Ramos (cell line): ENCODE results near the gene HNF1A.

ENCODE experiments used
- in situ Hi-C: fragments of 300-500 bp; cut with MboI; formaldehyde crosslinking; loops from one replicate; pipeline ENCODE4 v1.14.3; 2022; ENCODE audit warnings: low sequenced_read_pairs; ENCODE audit not compliant: unreplicated experiment

Gene HNF1A

GRCh38 chr12:120956579-120957300 lies 21.6 kb upstream of the HNF1A start:
- in situ Hi-C loops: no loop called here

DNA sequence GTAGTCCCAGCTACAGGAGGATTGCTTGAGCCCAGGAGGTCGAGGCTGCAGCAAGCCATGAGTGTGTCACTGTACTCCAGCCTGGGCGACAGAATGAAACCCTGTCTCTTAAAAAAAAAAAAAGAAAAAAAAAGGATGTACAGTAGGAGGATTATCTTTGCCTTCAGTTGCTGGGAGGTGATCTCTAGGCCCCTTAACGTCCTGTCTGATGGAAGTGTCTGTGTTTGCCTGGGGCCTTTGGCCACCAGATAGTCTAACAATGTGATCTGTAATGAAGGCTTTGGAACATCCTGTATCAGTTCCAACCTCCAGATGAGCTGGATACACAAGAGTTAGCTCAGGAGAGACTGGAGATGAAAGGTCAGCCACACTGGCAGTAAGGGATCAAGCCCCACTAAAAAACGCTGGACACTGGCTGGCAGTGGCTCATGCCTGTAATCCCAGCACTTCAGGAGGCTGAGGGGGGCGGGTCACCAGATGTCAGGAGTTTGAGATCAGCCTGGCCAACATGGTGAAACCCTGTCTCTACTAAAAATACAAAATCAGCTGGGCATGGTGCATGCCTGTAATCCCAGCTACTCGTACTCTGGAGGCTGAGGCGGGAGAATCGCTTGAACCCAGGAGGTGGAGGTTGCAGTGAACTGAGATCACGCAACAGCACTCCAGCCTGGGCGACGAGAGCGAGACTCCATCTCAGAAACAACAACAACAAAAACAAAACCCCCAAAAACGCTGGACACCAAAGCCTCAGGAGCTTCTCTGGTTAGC lies 19.0 kb upstream of the HNF1A start:
- in situ Hi-C loops: no loop called here

DNA sequence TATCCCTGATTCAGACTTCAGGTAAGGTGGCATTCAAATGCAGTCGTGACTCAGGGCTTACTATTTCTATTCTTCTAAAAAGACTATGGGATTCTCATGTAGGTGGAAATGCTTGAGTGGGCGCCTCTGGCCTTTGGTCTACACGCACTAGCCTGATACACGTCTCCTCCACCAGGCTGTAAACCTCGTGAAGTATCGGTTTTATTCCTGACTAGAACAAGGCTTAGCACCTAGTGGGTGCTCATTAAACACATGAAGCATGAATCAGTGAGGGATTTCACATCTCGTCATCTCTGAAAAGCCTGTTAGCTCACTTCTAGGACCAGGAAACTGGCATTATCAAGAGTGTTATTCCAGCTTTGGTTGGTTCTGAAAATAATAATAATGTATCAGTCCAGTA lies 17.7 kb upstream of the HNF1A start:
- in situ Hi-C loops: loop anchor here (10.0 kb wide), 1 partner anchor 346 kb away; no protein-coding TSS in a partner anchor

GRCh38 chr12:120961604-120962531 lies 16.5 kb upstream of the HNF1A start:
- in situ Hi-C loops: loop anchor here (10.0 kb wide), 1 partner anchor 347 kb away; no protein-coding TSS in a partner anchor

DNA sequence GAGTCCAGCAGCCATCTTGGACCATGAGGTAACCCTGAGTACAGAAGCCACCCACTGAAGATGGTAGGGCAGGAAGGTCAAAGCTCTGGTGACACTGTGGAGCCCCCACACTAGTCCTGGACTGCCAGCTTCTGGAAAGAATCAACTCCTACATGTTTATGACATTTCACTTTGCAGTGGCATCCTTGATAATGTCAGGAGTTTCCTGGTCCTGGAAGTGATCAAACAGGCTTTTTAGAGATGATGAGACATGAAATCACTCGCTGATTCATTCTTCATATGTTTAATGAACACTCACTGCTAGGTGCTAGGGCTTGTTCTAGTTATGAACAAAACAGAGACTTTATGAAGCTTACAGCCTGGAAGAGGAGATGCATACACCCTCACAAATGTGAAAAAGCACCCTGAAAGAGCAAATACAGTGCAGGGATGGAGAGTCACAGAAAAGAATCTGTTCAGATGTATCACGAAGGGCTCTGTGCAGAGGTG lies 15.8 kb upstream of the HNF1A start:
- in situ Hi-C loops: loop anchor here (10.0 kb wide), 1 partner anchor 348 kb away; no protein-coding TSS in a partner anchor

GRCh38 chr12:120964298-120964697 lies 14.0 kb upstream of the HNF1A start:
- in situ Hi-C loops: loop anchor here (10.0 kb wide), 1 partner anchor 349 kb away; no protein-coding TSS in a partner anchor

DNA sequence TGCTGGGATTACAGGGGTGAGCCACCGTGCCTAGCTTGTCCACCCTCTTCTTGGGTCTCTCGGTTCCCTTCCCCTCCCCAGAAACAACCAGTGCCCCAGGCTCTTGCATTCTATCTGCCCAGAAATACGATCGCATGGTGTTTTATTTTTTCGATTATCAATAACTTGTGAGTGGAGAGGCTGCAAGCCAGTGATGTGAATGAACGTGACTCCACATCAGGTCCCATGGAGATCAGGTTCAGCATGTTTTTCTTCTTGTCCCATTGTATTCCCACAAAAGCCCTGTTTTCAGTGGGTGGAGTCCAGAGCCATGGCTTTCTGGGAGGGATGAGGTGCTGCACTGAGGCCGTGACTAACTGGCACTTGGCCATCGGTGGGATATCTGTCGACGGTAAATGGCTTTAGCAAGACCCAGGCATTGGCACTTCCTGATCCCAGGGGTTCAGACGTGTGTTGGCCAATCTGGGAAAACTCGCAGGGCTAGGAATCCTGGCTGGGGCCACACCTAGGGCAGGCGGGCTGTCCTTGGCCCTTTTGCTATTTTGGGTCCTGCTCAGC lies 12.7 kb upstream of the HNF1A start:
- in situ Hi-C loops: loop anchor here (10.0 kb wide), 1 partner anchor 351 kb away; no protein-coding TSS in a partner anchor

DNA sequence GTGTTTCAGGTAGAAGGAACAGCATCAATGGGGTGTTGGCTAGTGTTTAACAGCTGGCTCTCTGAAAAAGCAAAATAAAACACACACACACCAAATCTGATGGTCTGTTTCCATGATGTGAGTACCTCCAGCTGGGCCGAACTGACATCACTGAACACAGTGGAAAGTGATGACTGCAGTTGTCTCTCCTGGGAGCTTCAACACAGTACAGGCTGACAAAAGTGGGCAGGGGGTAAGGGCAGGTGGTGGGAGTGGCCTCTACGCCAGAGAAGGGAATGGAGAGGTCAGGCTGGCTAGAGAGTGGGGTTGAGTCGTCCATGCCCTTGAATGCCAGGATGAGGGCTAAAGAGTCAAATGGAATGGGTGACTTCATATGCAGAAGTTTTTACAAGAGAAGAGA lies 8.0 kb upstream of the HNF1A start:
- in situ Hi-C loops: loop anchor here (10.0 kb wide), 1 partner anchor 336 kb away; no protein-coding TSS in a partner anchor

- in situ Hi-C loops: loop anchor here (10.0 kb wide), 1 partner anchor 337 kb away; no protein-coding TSS in a partner anchor
These were observed 6.8 kb upstream of the HNF1A start for GRCh38 chr12:120971299-120972180.

GRCh38 chr12:120972870-120973543 lies 5.3 kb upstream of the HNF1A start:
- in situ Hi-C loops: loop anchor here (10.0 kb wide), 1 partner anchor 338 kb away; no protein-coding TSS in a partner anchor

GRCh38 chr12:120977531-120978295 lies 630 bp upstream of the HNF1A start:
- in situ Hi-C loops: loop anchor here (10.0 kb wide), 1 partner anchor 343 kb away; no protein-coding TSS in a partner anchor

DNA sequence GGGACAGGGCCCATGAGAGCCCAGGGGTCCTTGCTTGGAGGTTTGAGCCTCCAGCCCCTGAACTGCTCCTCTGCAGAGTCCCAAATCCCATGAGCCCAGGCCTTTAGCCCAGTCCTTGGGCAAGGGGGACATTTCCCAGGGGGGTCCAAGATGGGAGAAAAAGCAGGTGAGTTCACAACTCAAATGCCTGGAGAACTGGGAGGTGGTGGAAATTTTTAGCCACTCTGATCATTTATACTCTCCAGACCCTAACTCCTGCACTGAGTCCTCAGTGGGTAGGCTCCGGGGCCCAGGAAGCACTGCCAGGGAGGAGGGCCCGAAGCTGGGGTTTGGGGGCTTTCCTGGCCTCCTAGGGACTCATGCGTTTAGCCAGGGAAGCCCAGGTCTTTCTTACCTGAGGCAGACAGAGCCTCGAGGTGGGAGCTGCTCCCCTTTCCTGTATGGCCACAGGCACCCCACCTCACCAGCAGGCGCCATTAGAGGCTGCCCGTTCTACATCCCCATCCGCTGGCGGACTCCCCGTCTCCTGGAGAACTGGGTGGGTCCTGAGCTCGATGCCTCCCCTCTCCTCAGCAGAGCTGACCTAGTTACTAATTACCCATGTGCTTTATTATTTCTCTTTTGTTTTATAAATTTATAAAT lies 998 bp downstream of the HNF1A start:
- in situ Hi-C loops: loop anchor here (10.0 kb wide), 1 partner anchor 345 kb away; no protein-coding TSS in a partner anchor

GRCh38 chr12:120979862-120980696 lies 1.7 kb downstream of the HNF1A start:
- in situ Hi-C loops: loop anchor here (10.0 kb wide), 1 partner anchor 345 kb away; no protein-coding TSS in a partner anchor

DNA sequence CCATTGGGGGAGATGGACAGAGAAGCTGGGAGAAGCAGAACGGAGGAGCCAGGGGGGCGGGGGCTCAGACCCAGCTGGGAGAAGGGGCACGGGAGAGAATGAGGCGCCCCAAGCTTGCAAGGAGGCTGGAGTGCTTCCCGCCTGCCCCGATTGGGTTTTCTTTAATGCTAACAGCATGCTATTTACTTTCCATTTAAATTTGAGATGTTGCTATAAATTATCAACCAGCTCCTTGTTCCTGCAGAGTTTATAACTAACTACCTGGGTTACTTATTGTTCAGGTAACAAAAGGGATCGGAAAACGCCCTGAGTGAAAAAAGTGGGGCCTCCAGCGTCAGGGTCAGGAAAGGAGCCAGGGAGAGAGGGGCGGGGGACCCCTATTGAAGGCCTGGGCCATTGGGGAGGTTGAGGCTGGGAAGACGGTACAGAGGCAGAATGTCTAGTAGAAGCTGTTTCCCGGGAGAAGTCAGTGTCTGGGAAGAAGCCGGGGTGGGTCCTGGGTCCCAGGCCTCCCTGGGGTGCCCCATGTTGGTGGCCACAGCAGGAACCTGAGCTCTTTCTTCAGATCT lies 2.5 kb downstream of the HNF1A start:
- in situ Hi-C loops: no loop called here

DNA sequence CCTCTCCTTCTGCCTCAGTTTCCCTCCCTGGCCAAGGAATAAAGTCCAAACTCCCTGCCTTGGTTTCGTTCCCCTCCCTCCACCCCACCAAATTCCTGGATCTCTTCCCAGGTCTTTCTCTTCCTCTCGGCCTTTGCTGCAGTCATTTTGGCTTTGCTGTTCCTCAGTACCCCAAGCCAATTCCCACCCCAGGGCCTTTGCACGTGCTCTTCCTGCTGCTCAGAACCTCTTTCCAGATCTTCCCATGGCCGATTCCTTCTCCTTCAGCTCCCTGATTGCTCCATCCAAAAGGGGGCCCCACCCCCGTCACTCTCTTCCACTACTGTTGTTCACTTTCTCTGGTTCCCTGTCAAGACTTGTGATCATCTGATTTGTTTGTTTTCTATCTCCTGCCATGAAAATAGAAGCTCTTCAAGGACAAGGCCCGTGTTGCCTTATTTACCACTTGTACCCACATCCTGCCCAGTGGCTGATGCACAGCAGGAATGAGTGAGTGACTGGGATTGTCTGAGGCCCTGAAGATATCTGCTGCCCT lies 3.1 kb downstream of the HNF1A start:
- in situ Hi-C loops: no loop called here
